GM18499 (cell line): ENCODE data around the gene TXNDC11.

Experiments used
- ATAC-seq: cut with Tn5 transposase; IDR thresholded peaks from one replicate; pipeline ENCODE4 v1.9.1; 2021; ENCODE audit warnings: moderate number of reproducible peaks; ENCODE audit not compliant: insufficient read depth, unreplicated experiment

Gene TXNDC11

DNA sequence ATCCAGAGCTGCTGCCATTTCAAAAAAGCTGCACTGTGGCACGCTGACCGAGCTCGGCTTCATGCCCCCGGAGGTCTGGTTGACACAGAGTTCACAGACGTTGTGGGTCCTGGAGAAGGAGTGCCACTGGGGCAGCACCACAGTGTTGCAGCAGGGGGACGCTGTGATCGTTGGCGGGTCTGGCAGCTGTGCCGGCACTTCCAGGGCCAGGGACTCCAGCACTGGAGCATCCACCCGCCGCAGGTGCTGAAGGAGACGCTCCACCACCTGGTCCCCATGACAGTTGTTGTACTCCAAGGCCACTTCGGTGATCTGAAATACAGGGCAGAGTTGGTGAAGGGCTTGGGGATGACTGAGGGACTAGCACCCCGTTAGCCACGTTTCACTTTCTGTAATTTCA is 50.9 kb downstream of the TXNDC11 start:
- ATAC-seq, result no peak

DNA sequence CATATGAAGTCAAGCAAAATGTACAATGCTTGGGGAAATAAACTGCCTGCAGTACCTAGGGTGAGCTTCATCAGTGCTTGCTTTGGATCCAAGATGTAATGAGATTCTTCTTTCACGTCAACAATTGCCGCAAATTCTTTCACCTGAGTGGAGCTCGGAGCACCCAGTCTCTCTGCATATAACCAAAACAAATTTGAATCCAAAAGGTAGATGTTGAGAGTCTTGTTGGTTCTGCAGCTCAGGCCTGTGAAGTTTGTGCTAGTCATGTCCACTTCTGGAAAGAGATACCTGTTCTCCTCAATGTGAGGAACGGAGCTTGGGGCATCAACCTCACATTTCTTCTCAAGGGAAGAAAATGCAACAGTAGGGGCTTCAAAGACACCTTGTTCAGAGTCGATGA is 51.4 kb downstream of the TXNDC11 start:
- no peak for ATAC-seq

GRCh38 chr16:11689031-11689840 is 53.4 kb downstream of the TXNDC11 start:
- ATAC-seq, result peak; percentile 77

DNA sequence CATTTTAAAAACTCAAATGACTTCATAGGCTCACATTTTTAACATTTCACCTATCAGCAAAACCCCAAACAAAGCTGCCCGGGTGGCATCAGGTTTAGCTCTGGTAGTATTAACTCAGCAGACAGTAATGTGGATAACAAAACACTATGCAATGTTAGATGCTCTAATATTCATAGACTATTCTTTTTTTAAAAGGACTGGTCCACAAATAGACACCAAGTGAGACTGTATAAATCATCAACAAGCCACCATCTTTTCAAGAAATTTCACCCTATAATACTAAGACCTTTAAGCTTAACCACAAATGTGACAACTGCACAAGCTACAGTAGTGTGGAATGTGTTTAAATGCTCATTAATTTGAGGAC is 54.2 kb downstream of the TXNDC11 start:
- no peak for ATAC-seq

GRCh38 chr16:11687601-11688519 is 54.8 kb downstream of the TXNDC11 start:
- no peak for ATAC-seq

DNA sequence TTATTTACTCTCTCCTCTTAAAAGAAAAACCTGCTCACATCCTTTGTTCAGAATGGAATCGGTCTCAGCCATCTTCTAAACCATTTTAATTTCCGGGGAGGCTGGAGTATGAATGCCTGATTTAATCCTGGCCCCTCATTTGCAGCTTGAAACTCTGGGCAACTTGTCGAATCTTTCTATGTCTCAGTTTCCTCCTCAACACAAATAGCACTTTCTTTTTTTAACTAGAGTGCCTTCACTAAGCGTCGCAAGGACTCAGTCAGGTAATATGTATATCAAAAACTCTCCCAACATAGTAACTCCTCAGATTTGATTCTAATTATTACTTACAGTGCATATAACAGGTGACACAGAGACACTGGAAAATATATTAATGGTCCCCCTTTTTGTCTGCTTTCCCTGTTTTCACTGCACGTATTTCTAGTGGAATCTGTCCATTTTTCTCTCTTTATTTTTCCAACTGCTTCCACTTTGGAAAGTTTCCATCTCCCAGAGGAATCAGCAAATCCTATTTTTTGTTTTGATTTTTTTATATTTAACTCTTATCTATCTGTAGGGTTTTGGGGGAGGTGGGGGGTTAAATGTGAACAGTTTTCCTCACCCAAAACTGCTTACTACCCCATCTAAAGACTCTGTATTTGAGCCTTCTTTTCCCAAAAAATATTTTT is 55.8 kb downstream of the TXNDC11 start:
- no peak for ATAC-seq

GRCh38 chr16:11685844-11686618 is 56.6 kb downstream of the TXNDC11 start:
- ATAC-seq, result no peak

GRCh38 chr16:11684231-11685025 is 58.2 kb downstream of the TXNDC11 start:
- no peak for ATAC-seq

GRCh38 chr16:11683145-11683544 is 59.5 kb downstream of the TXNDC11 start:
- no peak for ATAC-seq

DNA sequence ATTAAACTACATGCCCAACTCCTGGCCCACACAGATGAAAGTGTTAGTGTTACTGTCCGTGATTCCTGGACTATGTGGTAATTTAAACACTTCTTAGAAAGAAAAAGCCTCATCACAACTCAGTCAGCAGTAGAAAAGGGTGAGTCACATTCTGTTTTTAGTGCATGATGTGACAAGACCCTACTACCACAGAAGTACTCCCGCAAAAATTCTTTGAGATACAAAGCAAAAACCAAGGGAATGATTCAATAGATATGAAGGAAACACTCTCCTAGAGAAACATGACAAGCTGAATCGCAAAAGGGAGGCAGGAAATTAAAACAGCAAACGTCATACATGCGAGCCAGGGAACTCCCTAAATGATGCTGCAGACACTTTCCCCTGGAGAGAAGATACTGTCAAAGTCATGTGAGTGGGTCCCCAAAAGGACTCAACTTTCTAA is 60.0 kb downstream of the TXNDC11 start:
- no peak for ATAC-seq

- no peak for ATAC-seq
Observed at GRCh38 chr16:11681976-11682654, 60.5 kb downstream of the TXNDC11 start.

- ATAC-seq, result no peak
Observed at GRCh38 chr16:11681556-11681955, 61.1 kb downstream of the TXNDC11 start.

- ATAC-seq, result no peak
Observed at GRCh38 chr16:11679941-11680911, 62.4 kb downstream of the TXNDC11 start.

GRCh38 chr16:11679250-11679649 is 63.4 kb downstream of the TXNDC11 start:
- ATAC-seq, result no peak

- ATAC-seq, result no peak
Observed at GRCh38 chr16:11677959-11678881, 64.4 kb downstream of the TXNDC11 start.

DNA sequence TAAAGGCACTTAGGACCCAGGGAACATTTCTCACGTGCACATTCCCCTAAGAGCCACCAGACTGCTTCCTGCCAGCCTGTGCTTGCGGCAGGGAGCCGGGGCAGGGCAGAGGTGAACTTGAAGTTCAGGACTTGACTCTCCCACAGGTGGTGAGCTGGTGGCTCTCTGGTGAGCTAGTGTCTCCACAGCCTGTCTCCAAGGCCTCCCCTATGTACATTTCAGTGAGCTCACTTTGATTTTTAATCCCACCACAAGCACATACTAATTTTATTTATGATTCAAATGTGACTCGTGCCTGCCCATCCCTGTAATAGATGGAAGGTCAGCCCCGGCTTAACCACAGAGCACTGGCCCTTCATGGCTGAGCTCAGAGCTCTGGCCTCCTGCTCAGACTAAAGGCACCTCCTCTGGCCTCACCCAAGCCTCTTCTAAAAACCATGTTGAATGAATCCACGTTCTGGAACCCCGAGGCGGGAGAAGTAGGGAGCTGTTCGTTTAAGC is 65.2 kb downstream of the TXNDC11 start:
- ATAC-seq, result no peak
